Type B pancreatic cell (in vitro differentiated cells): ENCODE data around the gene FOXB2. TPM values are rescaled to one million over a fixed set of nuclear protein-coding genes. Genes with fewer than 3 reads are reported as not detected.

Experiments used
- DNase-seq: peaks from one replicate; pipeline ENCODE4 v3.0.0; 2021; ENCODE audit warnings: mixed read lengths; ENCODE audit not compliant: unreplicated experiment; ENCODE audit errors: extremely low spot score
- H3K27ac Mint-ChIP-seq: 2 replicates; pipeline ENCODE4 v1.8.0; 2021; ENCODE audit warnings: mild to moderate bottlenecking, mixed read lengths
- H3K27me3 Mint-ChIP-seq: 2 replicates; pipeline ENCODE4 v1.8.0; 2021; ENCODE audit warnings: mixed read lengths
- H3K36me3 Mint-ChIP-seq: 2 replicates; pipeline ENCODE4 v1.8.0; 2021; ENCODE audit warnings: mixed read lengths
- H3K4me1 Mint-ChIP-seq: one replicate; pipeline ENCODE4 v1.8.0; 2021; ENCODE audit warnings: mixed read lengths; ENCODE audit not compliant: unreplicated experiment
- H3K4me3 Mint-ChIP-seq: 2 replicates; pipeline ENCODE4 v1.8.0; 2021; ENCODE audit warnings: mild to moderate bottlenecking, mixed read lengths
- H3K9me3 Mint-ChIP-seq: 2 replicates; pipeline ENCODE4 v1.8.0; 2021; ENCODE audit warnings: mixed read lengths
- total RNA-seq: library from RNA; stranded (reverse); gene quantifications from 2 replicates; pipeline ENCODE4 v1.2.1, GENCODE V29; 2021; ENCODE audit warnings: low replicate concordance
- TF ChIP-seq, protein P1 (sequence below): fragments of 200-600 bp; sonication (generic); conservative IDR thresholded peaks from 2 replicates; pipeline ENCODE4 v1.5.0; 2021; ENCODE audit warnings: antibody characterized with exemption, mild to moderate bottlenecking

Gene FOXB2
- total RNA-seq, 1 donor from 2014 or later: 0.24 TPM

DNA sequence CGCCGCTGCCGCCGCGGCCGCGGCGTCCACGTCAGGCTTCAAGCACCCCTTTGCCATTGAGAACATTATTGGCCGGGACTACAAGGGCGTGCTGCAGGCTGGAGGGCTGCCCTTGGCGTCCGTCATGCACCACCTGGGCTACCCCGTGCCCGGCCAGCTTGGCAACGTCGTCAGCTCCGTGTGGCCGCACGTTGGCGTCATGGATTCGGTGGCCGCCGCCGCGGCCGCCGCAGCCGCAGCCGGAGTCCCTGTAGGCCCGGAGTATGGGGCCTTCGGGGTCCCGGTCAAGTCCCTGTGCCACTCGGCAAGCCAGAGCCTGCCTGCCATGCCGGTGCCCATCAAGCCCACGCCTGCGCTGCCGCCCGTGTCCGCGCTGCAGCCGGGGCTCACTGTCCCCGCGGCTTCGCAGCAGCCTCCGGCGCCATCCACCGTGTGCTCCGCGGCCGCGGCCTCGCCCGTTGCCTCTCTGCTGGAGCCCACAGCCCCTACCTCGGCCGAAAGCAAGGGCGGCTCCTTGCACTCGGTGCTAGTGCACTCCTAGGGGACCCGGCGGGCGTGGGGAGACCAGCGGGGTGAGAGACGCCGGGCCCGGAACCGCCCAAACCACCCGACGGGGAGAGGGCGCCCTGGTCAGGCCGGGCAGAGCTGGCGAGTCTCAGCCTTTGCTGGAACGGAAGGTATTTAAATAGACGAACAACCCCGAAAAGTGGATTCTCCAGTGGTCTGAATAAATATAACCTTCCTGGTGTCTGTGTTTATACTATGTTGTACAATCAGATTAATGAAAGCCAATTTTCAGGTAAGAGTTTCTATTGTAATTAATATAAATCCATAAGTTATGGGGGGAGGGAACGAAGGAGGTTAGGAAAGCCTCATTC, 1.2 kb downstream of the FOXB2 start:
- no peak for DNase-seq
- Mint-ChIP-seq H3K27ac (no peak overlapping the region), H3K4me1 (peaks cover 2% of the 10 kb centered on the region), H3K9me3 (no peaks in the 10 kb centered on the region), H3K36me3 (no peaks in the 10 kb centered on the region), H3K4me3 (no peak overlapping the region), H3K27me3 (peaks cover 94% of the 10 kb centered on the region)
- TF ChIP-seq, protein P1, sequence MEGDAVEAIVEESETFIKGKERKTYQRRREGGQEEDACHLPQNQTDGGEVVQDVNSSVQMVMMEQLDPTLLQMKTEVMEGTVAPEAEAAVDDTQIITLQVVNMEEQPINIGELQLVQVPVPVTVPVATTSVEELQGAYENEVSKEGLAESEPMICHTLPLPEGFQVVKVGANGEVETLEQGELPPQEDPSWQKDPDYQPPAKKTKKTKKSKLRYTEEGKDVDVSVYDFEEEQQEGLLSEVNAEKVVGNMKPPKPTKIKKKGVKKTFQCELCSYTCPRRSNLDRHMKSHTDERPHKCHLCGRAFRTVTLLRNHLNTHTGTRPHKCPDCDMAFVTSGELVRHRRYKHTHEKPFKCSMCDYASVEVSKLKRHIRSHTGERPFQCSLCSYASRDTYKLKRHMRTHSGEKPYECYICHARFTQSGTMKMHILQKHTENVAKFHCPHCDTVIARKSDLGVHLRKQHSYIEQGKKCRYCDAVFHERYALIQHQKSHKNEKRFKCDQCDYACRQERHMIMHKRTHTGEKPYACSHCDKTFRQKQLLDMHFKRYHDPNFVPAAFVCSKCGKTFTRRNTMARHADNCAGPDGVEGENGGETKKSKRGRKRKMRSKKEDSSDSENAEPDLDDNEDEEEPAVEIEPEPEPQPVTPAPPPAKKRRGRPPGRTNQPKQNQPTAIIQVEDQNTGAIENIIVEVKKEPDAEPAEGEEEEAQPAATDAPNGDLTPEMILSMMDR: no peak

DNA sequence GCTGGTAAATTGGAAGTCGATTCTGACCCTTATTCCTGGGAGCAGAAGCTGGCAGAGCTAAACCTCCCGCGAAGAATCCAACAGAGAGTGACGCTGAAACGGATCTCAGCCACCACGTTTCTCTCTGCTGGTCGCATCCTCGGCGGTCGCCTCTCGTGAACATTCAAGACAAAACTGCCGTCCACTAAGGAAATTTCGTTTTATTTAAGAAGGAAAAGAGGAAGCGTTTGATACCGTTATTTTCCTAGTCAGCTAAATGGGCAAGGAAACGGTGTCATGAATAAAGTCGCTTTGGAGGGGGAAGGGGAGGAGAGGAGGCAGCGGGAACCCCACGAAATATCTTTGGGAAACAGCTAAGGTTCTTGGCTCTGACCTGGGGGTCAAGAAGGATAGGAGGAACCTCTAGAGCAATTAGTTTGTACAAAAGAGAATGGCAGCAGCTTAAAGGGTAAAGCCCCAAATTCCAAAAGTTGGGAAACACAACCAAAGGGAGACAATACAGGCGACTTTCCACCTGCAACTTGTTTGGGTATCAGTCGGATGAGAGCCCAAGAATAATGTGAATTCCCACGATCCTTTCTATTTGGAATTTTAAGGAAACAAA, 1.9 kb downstream of the FOXB2 start:
- Mint-ChIP-seq H3K9me3 (no peaks in the 10 kb centered on the region), H3K4me3 (no peak overlapping the region), H3K27me3 (peaks cover 94% of the 10 kb centered on the region), H3K27ac (no peak overlapping the region), H3K36me3 (no peaks in the 10 kb centered on the region), H3K4me1 (no peaks in the 10 kb centered on the region)
- TF ChIP-seq, protein P1: no peak
- no peak for DNase-seq

DNA sequence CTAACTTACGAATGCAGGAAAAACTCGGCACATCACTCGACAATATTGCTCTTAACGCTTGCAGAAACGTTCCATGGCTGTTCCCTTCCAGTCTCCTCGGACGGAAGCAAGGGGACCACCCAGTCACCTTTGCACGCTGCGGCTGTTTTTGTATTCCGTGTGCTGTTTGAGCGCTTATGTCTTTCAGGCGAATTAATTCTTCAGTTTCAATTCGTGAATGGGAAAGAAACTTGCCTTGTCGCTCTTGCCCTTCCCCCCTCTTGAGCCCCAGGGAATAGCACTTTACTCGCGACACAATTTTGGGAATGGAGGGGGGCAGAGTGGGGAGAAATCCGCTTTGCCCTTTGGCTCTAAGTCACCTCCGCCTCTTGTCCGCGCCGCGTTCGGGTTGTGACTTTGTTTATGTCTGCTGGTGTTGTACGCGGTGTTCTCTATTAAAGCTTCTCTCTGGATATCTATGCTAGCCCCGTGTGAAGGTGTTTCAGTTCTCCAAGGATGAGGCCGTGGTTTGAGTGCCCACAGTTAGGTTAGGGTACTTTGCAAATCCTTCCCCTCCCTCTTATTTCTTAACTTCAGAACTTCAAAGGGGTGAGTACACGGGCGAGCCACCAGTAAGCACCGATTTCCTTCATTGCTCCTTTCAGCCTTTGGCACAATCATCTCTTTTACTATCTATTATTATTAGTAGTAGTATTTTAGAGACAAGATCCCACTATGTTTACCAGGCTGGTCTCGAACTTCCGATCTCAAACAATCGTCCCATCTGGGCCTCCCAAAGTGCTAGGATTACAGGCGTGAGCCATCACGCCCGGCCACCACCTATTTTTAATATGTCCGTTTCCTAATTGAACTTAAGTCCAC, 2.7 kb downstream of the FOXB2 start:
- H3K36me3 Mint-ChIP-seq: no peaks in the 10 kb centered on the region
- H3K27ac Mint-ChIP-seq: peak overlapping the region; percentile 33
- H3K27me3 Mint-ChIP-seq: peaks cover 89% of the 10 kb centered on the region
- no peaks in the 10 kb centered on the region for H3K9me3 Mint-ChIP-seq
- peak overlapping the region; percentile 69 for H3K4me3 Mint-ChIP-seq
- no peak for DNase-seq
- TF ChIP-seq, protein P1: no peak
- no peaks in the 10 kb centered on the region for H3K4me1 Mint-ChIP-seq

DNA sequence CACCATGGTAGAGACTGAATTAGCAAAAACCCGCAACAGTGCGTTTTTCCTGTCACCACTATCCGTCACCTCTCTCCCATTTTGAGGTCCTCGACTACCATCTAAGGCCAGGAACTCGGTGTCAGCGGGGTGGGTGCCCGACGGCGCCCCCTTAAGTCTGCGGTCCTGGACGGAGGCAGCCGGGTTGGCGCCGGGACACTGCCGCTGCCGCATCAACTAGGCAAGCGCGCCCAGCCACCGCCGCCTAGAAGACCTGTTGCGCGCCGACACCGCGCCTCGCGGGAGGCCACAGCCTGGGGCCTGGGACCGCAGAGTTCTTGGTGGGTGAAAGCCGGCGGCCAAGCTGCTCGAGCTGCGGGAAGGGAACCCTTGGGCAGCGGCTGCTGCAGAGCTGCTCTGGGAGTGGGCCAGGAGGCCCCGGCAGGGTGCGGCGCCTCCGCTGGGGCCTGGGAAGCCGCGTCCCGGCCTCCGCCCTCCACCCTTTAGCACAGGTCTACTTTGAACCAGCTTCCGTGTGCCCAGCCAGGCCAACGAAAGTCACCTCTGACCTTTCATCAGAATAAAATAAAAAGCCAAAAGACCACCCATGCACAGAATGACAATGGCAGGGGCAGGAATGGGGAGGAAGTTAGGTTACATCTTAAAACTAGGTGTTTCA, 3.5 kb downstream of the FOXB2 start:
- H3K9me3 Mint-ChIP-seq: no peaks in the 10 kb centered on the region
- no peaks in the 10 kb centered on the region for H3K36me3 Mint-ChIP-seq
- H3K27ac Mint-ChIP-seq: no peak overlapping the region
- no peaks in the 10 kb centered on the region for H3K4me1 Mint-ChIP-seq
- TF ChIP-seq, protein P1: peak; percentile 20
- peak overlapping the region; percentile 69 for H3K4me3 Mint-ChIP-seq
- DNase-seq: no peak
- H3K27me3 Mint-ChIP-seq: peaks cover 82% of the 10 kb centered on the region

DNA sequence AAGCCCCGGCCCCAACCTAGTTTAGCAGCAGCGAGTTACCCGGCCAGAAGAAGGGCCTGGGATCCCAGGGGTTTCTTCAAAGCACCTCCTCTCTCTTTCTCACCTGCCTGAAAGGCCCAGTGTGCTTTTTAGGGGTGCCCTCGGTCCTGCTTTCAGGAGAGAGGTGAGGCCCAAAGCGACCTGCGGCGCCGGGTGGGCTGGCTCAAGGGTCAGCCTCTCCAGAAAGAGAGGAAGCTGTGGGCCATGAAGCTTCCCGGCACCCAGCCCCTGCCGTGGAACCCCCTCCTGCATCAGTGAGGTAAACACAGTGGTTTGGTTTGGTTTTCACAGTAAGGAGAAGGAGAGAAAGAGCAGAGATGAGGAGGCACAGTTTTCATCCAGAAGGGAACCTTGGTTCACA, 4.3 kb downstream of the FOXB2 start:
- Mint-ChIP-seq H3K27ac (no peak overlapping the region), H3K36me3 (no peaks in the 10 kb centered on the region), H3K4me1 (no peaks in the 10 kb centered on the region), H3K27me3 (peaks cover 82% of the 10 kb centered on the region), H3K4me3 (no peak overlapping the region), H3K9me3 (no peaks in the 10 kb centered on the region)
- DNase-seq: no peak
- TF ChIP-seq, protein P1: no peak
